ENCODE results near the gene LAMA4.

LAMA4 gene

GRCh38 chr6:112189494-112189893 lies 64.9 kb downstream of the LAMA4 start:
- TF ChIP-seq ZNF274 (IDR thresholded peaks at IDR 0.05; ENCODE audit: low read depth, low read length), result no peak

DNA sequence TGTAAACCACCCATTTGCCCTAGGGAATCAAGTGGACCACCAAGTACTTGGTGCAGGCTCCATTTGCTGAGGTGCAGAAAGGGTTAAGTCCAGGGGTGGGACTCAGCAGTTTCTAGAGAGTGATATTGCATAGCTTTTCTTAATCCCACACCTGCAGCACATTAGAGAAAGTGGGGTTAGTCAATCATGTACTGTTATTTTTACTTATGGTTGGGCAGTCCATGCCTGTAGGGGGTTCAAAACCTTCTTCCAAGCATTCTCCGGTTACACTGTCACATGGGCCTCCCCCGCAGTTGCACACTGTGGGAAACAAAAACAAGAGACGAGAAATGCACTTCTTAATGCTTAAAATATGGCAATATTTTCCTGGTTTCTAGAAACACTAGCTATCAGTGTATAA lies 65.5 kb downstream of the LAMA4 start:
- TF ChIP-seq ZNF274 (IDR thresholded peaks at IDR 0.05; ENCODE audit: low read depth, low read length), result no peak
- H3K4me3 ChIP-seq (ENCODE audit: low read length), result no peak overlapping the region

More at GRCh38 chr6:112189494-112189893, 64.9 kb downstream of the LAMA4 start:
- no peak overlapping the region for H3K4me3 ChIP-seq (ENCODE audit: low read length)

DNA sequence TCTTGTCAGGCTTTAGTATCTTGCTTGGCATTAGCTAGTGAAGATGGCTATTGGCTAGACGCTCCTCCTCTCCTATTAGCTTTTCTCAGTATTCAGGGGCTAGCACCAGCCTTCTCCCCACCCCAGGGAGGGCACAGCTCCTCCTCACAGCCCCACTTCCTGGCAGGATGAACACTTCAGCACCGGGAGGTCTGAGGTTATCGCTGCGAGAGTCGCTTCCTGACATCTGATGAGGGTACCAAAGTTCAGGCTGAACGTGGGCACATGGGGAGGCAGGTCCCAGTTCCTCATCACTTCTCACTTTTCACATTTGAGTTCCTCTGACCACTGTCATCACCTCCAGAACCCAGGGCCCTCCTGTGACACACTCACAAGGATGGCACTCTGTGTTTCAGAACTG lies 66.6 kb downstream of the LAMA4 start:
- TF ChIP-seq ZNF274 (IDR thresholded peaks at IDR 0.05; ENCODE audit: low read depth, low read length), result no peak
- no peak overlapping the region for H3K4me3 ChIP-seq (ENCODE audit: low read length)

DNA sequence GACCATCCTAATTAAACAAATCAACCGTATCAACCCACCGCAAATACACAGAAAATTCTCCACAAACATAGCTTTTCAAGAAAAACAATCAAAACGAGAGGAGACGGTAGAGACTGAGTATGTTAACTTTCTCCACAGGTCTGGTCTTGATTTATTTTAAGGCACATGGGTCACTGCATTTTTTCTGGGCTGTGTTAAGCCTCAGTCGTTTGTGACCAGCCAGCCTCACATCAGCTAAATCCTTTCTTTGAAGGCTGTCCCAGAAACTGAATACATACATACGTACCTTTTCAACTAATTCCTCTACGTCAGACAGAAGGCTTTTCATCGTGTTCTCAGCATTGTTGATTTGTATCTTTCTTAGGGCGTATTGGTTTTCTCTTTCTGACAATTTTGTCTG lies 69.4 kb downstream of the LAMA4 start:
- no peak for TF ChIP-seq ZNF274 (IDR thresholded peaks at IDR 0.05; ENCODE audit: low read depth, low read length)
- no peak overlapping the region for H3K4me3 ChIP-seq (ENCODE audit: low read length)

- no peak for TF ChIP-seq ZNF274 (IDR thresholded peaks at IDR 0.05; ENCODE audit: low read depth, low read length)
- H3K4me3 ChIP-seq (ENCODE audit: low read length), result no peak overlapping the region
These were observed 71.1 kb downstream of the LAMA4 start for GRCh38 chr6:112183271-112183671.

GRCh38 chr6:112181130-112181529 lies 73.2 kb downstream of the LAMA4 start:
- TF ChIP-seq ZNF274 (IDR thresholded peaks at IDR 0.05; ENCODE audit: low read depth, low read length), result no peak

DNA sequence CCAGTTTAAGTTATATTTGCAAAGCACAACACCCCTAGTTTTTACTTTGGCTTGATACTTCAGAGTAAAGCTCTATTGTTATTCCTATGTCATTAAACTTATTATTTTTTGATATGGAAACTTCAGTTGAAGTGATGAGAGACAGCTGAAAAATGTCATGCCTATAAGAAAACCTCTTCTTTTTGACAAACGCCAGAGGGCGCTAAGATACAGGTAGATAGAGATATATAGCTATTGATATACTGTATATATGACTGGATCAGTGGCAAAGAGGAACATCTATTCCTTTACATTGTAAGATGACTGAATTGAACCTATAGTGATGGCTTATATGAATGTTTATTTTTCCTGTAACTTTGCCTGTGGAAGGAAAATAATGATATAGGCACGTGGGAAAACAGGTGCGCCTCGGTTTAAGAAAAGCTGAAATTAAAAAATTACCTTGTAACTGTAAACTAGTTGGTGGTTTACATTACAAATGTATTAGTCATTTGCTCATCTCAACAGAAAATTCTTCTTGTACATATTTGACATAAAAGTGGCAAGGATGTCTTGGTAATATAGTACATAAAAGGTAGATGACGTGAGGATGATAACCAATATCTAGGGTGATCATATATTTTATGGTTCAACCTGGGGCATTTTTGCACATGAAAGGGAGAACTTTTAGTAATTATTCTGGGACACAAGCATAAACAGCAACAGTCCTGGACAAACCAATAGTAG lies 74.1 kb downstream of the LAMA4 start:
- TF ChIP-seq ZNF274 (IDR thresholded peaks at IDR 0.05; ENCODE audit: low read depth, low read length), result no peak
- no peak overlapping the region for H3K4me3 ChIP-seq (ENCODE audit: low read length)

More at GRCh38 chr6:112181130-112181529, 73.2 kb downstream of the LAMA4 start:
- H3K4me3 ChIP-seq (ENCODE audit: low read length), result no peak overlapping the region

DNA sequence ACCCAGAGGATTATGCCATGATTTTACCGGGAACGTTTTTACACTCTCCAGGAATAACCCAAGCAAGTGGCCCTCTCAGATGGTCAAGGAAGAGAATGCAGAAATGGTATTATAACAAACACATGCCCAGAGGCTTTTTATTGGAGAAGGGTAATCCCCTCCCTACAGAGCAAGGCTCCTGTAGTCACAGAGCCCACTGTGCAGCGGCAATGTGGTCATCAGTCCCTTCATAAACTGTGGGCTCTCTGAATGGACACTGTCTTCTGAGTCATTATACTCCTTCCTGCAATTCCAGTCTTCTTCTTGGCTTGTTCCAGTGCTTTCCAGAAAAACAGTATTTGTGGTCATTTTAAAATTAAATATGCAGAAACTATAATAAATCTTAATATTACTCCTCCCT lies 74.7 kb downstream of the LAMA4 start:
- no peak for TF ChIP-seq ZNF274 (IDR thresholded peaks at IDR 0.05; ENCODE audit: low read depth, low read length)
- H3K4me3 ChIP-seq (ENCODE audit: low read length), result no peak overlapping the region

- H3K4me3 ChIP-seq (ENCODE audit: low read length), result no peak overlapping the region
- no peak for TF ChIP-seq ZNF274 (IDR thresholded peaks at IDR 0.05; ENCODE audit: low read depth, low read length)
These were observed 75.5 kb downstream of the LAMA4 start for GRCh38 chr6:112178846-112179245.

DNA sequence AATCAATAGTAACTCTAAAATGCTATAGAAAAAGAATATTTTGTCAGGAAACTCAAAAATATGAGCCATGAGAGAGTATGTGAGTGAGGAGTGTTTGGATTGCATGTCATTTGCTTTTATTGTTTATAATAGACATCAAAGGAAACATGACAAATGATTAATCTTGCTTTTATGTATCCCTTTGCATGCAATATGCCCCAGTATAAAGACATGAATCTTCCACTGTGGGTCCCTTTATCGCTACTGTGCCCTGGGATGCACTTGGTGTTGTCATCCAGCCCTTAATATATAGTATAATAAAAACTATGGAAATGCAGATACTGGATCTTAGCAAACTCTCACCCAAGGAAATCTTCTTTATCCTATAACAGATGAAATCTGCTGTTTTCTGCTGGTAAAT lies 77.3 kb downstream of the LAMA4 start:
- H3K4me3 ChIP-seq (ENCODE audit: low read length), result no peak overlapping the region

GRCh38 chr6:112176175-112176574 lies 78.2 kb downstream of the LAMA4 start:
- TF ChIP-seq ZNF274 (IDR thresholded peaks at IDR 0.05; ENCODE audit: low read depth, low read length), result no peak
- no peak overlapping the region for H3K4me3 ChIP-seq (ENCODE audit: low read length)

More for the DNA sequence above, 77.3 kb downstream of the LAMA4 start:
- TF ChIP-seq ZNF274 (IDR thresholded peaks at IDR 0.05; ENCODE audit: low read depth, low read length), result no peak

DNA sequence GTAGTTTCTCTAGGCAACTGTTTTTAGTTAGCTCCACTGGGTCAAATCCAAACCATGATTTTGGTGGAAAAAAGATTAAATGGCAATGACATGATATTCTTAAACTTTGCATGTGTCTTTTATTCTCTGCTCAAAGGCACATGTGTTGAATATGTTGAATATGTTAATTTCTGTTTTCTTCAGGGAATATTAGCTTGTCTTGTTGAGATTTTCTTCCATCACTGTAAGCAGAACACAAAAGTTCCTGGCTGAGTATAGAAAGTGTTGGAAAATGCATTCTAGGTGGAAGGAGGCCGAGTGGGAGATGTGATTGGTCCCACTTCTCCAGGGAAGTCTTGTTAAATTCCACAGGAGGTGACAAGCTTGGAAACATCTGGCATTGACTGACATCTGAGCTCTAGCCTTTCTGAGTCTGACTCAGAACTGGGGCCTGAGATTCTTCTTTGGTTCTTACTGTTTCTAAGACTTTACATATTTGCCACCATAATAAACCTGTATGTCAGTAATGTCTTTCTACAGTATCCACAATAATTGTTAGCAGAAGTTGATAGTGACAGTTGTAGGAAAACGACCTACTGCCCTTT lies 81.1 kb downstream of the LAMA4 start:
- no peak for TF ChIP-seq ZNF274 (IDR thresholded peaks at IDR 0.05; ENCODE audit: low read depth, low read length)
- no peak overlapping the region for H3K4me3 ChIP-seq (ENCODE audit: low read length)

DNA sequence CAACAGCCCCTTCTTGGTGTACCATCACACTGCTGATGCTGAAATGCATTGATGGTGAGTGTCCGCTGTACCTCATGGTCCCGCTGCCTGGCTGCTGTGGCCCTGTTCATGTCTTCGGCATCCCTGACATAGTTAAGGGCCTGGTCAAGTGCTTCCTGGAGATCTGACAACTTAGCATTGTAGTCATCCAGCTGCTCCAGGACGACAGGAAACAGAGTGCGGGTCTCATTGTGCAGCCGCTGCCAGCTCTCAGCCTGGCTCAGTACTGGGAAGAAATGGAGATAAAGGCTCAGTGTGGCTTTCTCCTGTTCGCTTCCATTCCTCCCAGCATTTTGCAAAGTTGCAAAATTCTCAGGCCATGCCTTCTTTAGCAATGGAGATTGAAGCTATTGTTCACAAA lies 81.8 kb downstream of the LAMA4 start:
- no peak for TF ChIP-seq ZNF274 (IDR thresholded peaks at IDR 0.05; ENCODE audit: low read depth, low read length)

GRCh38 chr6:112169541-112169940 lies 84.8 kb downstream of the LAMA4 start:
- no peak for TF ChIP-seq ZNF274 (IDR thresholded peaks at IDR 0.05; ENCODE audit: low read depth, low read length)
- H3K4me3 ChIP-seq (ENCODE audit: low read length), result no peak overlapping the region

More for the DNA sequence above, 81.8 kb downstream of the LAMA4 start:
- no peak overlapping the region for H3K4me3 ChIP-seq (ENCODE audit: low read length)

All from GM08714 (cell line).